K562 (cell line): ENCODE results near the gene KYAT1. TPM values are rescaled to one million over a fixed set of nuclear protein-coding genes. Genes with fewer than 3 reads are reported as not detected.

Experiments used
- ARHGAP35 ChIP-seq: fragments of 450-650 bp; IDR thresholded peaks from 2 replicates; pipeline ENCODE4 v1.6.1; 2018; ENCODE audit not compliant: partially characterized antibody
- CBFB ChIP-seq: sonication (generic); formaldehyde crosslinking; IDR thresholded peaks from 2 replicates; pipeline ENCODE4 v1.4.0; 2020; ENCODE audit warnings: mild to moderate bottlenecking, missing genetic modification reagents
- CBX2 ChIP-seq: fragments of 200-600 bp; sonication (generic); IDR thresholded peaks from one replicate; pipeline ENCODE4 v1.6.1; 2012; ENCODE audit warnings: mild to moderate bottlenecking, low read length, inconsistent platforms; ENCODE audit not compliant: insufficient read depth, poor library complexity, severe bottlenecking
- CEBPB ChIP-seq: fragments of 450-650 bp; IDR thresholded peaks from 2 replicates; pipeline ENCODE4 v1.6.1; 2016; ENCODE audit warnings: missing genetic modification characterization, missing compliant biosample characterization
- CREB3 ChIP-seq: fragments of 450-650 bp; conservative IDR thresholded peaks from 2 replicates; pipeline ENCODE4 v1.6.1; 2016; ENCODE audit warnings: missing genetic modification characterization, low read depth, mild to moderate bottlenecking, missing compliant biosample characterization, moderate library complexity
- CREBBP ChIP-seq: IDR thresholded peaks from one replicate; pipeline ENCODE4 v1.6.1; 2012; ENCODE audit warnings: low read depth, mild to moderate bottlenecking, control low read depth, inconsistent platforms, low read length
- DNMT1 ChIP-seq: fragments of 450-650 bp; IDR thresholded peaks from 2 replicates; pipeline ENCODE4 v1.6.1; 2016; ENCODE audit warnings: antibody characterized with exemption, mild to moderate bottlenecking
- HMGXB4 ChIP-seq: sonication (generic); formaldehyde crosslinking; IDR thresholded peaks from 2 replicates; pipeline ENCODE4 v1.8.1; 2023; ENCODE audit warnings: mild to moderate bottlenecking, missing genetic modification reagents
- HNRNPL ChIP-seq: fragments of 200-400 bp; formaldehyde crosslinking; IDR thresholded peaks from 2 replicates; pipeline ENCODE4 v1.6.1; 2017; ENCODE audit warnings: low read depth, mild to moderate bottlenecking, low read length
- L3MBTL2 ChIP-seq: fragments of 450-650 bp; IDR thresholded peaks from 2 replicates; pipeline ENCODE4 v1.6.1; 2016; ENCODE audit warnings: mild to moderate bottlenecking, moderate library complexity
- RBM15 ChIP-seq: fragments of 200-400 bp; formaldehyde crosslinking; IDR thresholded peaks from 2 replicates; pipeline ENCODE4 v1.6.1; 2018; ENCODE audit warnings: mild to moderate bottlenecking, low read length, moderate library complexity; ENCODE audit not compliant: insufficient read depth
- SIN3A ChIP-seq, 2 experiments: fragments of 150-350 bp in 1 of 2; IDR thresholded peaks; 2 replicates each; pipeline ENCODE4 v1.6.1; 2011 to 2016; ENCODE audit warnings: borderline replicate concordance in 2 of 2, low read depth in 2 of 2, low read length in 2 of 2, mild to moderate bottlenecking in 2 of 2, moderate library complexity in 2 of 2; ENCODE audit not compliant: control insufficient read depth in 1 of 2
- SMC3 ChIP-seq: conservative IDR thresholded peaks from 2 replicates; pipeline ENCODE4 v1.6.1; 2011; ENCODE audit warnings: low read depth, low read length, improper control_type of control experiment; ENCODE audit not compliant: insufficient read depth
- SOX6 ChIP-seq: fragments of 450-650 bp; IDR thresholded peaks from 2 replicates; pipeline ENCODE4 v1.6.1; 2014; ENCODE audit warnings: mild to moderate bottlenecking
- SP1 ChIP-seq: sonication (generic); formaldehyde crosslinking; IDR thresholded peaks from 2 replicates; pipeline ENCODE4 v1.8.1; 2022; ENCODE audit warnings: mild to moderate bottlenecking, missing genetic modification reagents
- TEAD1 ChIP-seq, 2 experiments: fragments of 450-650 bp in 1 of 2; sonication (generic) in 1 of 2; formaldehyde crosslinking; IDR thresholded peaks; 2 replicates each; pipeline versions ENCODE4 v1.4.0 to v1.8.0; 2020 to 2022; ENCODE audit warnings: mild to moderate bottlenecking in 2 of 2, missing genetic modification reagents in 1 of 2
- ZBTB7A ChIP-seq: IDR thresholded peaks from 2 replicates; pipeline ENCODE4 v1.6.1; 2011; ENCODE audit warnings: low read depth, mild to moderate bottlenecking, low read length, moderate library complexity, borderline replicate concordance; ENCODE audit not compliant: control insufficient read depth
- ZC3H4 ChIP-seq: sonication (generic); formaldehyde crosslinking; IDR thresholded peaks from 2 replicates; pipeline ENCODE4 v1.9.0; 2021; ENCODE audit warnings: missing genetic modification reagents, borderline replicate concordance
- ZNF41 ChIP-seq: fragments of 250-450 bp; sonication (Bioruptor Pico); conservative IDR thresholded peaks from 2 replicates; pipeline ENCODE4 v1.4.0; 2020; ENCODE audit warnings: mild to moderate bottlenecking
- ZNF436 ChIP-seq: fragments of 250-450, 450-650 bp; sonication (Bioruptor Pico); formaldehyde crosslinking; IDR thresholded peaks from 2 replicates; pipeline ENCODE4 v1.7.0; 2020; ENCODE audit warnings: mild to moderate bottlenecking
- ZNF561 ChIP-seq: fragments of 450-650 bp; formaldehyde crosslinking; conservative IDR thresholded peaks from 2 replicates; pipeline ENCODE4 v1.4.0; 2020; ENCODE audit warnings: mild to moderate bottlenecking, moderate library complexity
- ZNF740 ChIP-seq, 3 experiments: fragments of 200-800 bp in 1 of 3; sonication (Bioruptor generic) in 1 of 3; sonication (generic) in 1 of 3; formaldehyde crosslinking in 1 of 3; IDR thresholded peaks; 2 replicates each; pipeline versions ENCODE4 v1.6.1 to v1.8.0; 2016 to 2022; ENCODE audit warnings: mild to moderate bottlenecking in 2 of 3, missing compliant biosample characterization in 2 of 3, missing genetic modification characterization in 2 of 3, missing genetic modification reagents in 1 of 3
- polyA plus RNA-seq, 8 experiments: library from polyadenylated mRNA; depleted of rRNA in 4 of 8; stranded (reverse) in 5 of 8; unstranded in 3 of 8; fragments of >200 nt; fragmentation: Nextera tagmentation in 2 of 8; fragmentation: Illumina TruSeq in 1 of 8; extraction: Ambion mirVana in 2 of 8; extraction: Trizol in 1 of 8; gene quantifications; 2 replicates each; pipeline versions ENCODE4 v1.2.1 to v1.2.3, GENCODE V29; 2011 to 2014; ENCODE audit warnings: inconsistent platforms in 1 of 8, missing spikeins in 1 of 8
- total RNA-seq, 7 experiments: library from RNA; depleted of rRNA in 6 of 7; stranded (reverse); fragments of >200 nt in 6 of 7; fragmentation: Illumina TruSeq in 2 of 7; extraction: Trizol in 2 of 7; gene quantifications; 2 replicates each; pipeline versions ENCODE4 v1.2.1 to v1.2.3, GENCODE V29; 2011 to 2021; ENCODE audit warnings: low replicate concordance in 1 of 7

The KYAT1 gene
- total and polyA plus RNA-seq, 9 of the 15 experiments (the other 6 are each of a cell fraction or from before 2014, with no cell fraction given): 6.4 to 16.8 (median 11.1) TPM

GRCh38 chr9:128818099-128818838 is 63.5 kb downstream of the KYAT1 start, which contains the start of gene ENDOG (continued):
- TF ChIP-seq CREB3 (tag) (no peak), L3MBTL2 (peak; percentile 91; the same call in 1 of the 2 replicates), HMGXB4 (peak; percentile 63; the same call in 1 of the 2 replicates), CBFB (CRISPR knock-in tag) (no peak), ZNF561 (CRISPR knock-in tag) (no peak), ZNF41 (CRISPR knock-in tag) (no peak), SP1 (CRISPR knock-in tag) (peak; percentile 95), RBM15 (no peak), CEBPB (tag) (no peak), ARHGAP35 (no peak), SOX6 (peak; percentile 42), DNMT1 (no peak), SIN3A (IDR thresholded peaks at IDR 0.05; ENCODE audit: borderline replicate concordance in 2 of 2, control insufficient read depth in 1 of 2, low read depth in 2 of 2, low read length in 2 of 2) (peak; percentile 61 to 84; a peak in 1 of 4 replicates), ZNF740 (CRISPR knock-in tag; IDR thresholded peaks at IDR 0.05) (no peak), ZNF740 (tag; IDR thresholded peaks at IDR 0.05) (no peak), ZBTB7A (peak; percentile 12; the same call in 1 of the 2 replicates), SMC3 (peak; percentile 65; the same call in 1 of the 2 replicates), CBX2 (no peak), ZNF436 (no peak), HNRNPL (no peak), CREBBP (no peak), TEAD1 (CRISPR knock-in tag; IDR thresholded peaks at IDR 0.05) (no peak), ZC3H4 (CRISPR knock-in tag) (no peak)
